T-helper 2 cell (primary cell): Measurements from ENCODE around the gene UBAC2.

Source experiments
- DNase-seq, 5 experiments: peaks; one replicate each; pipeline versions ENCODE4 v3.0.0 to v3.0.0-alpha.2; 2012 to 2022

The UBAC2 gene

GRCh38 chr13:99341969-99342722, 141.5 kb downstream of the UBAC2 start:
- DNase-seq = no peak

GRCh38 chr13:99342723-99343315, 142.2 kb downstream of the UBAC2 start:
- no peak for DNase-seq

- DNase-seq = no peak
Observed at GRCh38 chr13:99344610-99345208, 144.1 kb downstream of the UBAC2 start.

- DNase-seq = no peak
Observed at GRCh38 chr13:99345345-99345744, 144.7 kb downstream of the UBAC2 start.

- DNase-seq = no peak
Observed at GRCh38 chr13:99346335-99347042, 145.8 kb downstream of the UBAC2 start.

GRCh38 chr13:99347335-99347878, 146.8 kb downstream of the UBAC2 start:
- no peak for DNase-seq

- DNase-seq = peak in 1 of 5 experiments; percentile 63
Observed at GRCh38 chr13:99347911-99348451, 147.3 kb downstream of the UBAC2 start.

- DNase-seq = no peak
Observed at GRCh38 chr13:99350191-99350590, 149.5 kb downstream of the UBAC2 start.

GRCh38 chr13:99351772-99352171, 151.1 kb downstream of the UBAC2 start:
- DNase-seq = peak in 2 of 5 experiments; percentile 53 to 95

GRCh38 chr13:99352351-99353245, 151.9 kb downstream of the UBAC2 start:
- DNase-seq = peak in 1 of 5 experiments; percentile 93

GRCh38 chr13:99353246-99353600, 152.6 kb downstream of the UBAC2 start:
- DNase-seq = peak in 1 of 5 experiments; percentile 84

GRCh38 chr13:99353836-99354235, 153.2 kb downstream of the UBAC2 start:
- peak in 1 of 5 experiments; percentile 61 for DNase-seq

GRCh38 chr13:99354371-99354951, 153.8 kb downstream of the UBAC2 start:
- DNase-seq = peak in 1 of 5 experiments; percentile 84

GRCh38 chr13:99355267-99356011, 154.8 kb downstream of the UBAC2 start:
- DNase-seq = peak in 1 of 5 experiments; percentile 63

GRCh38 chr13:99356012-99356261, 155.3 kb downstream of the UBAC2 start:
- DNase-seq = no peak

- DNase-seq = peak in 3 of 5 experiments; percentile 34 to 95 (median 86)
Observed at GRCh38 chr13:99356262-99357091, 155.8 kb downstream of the UBAC2 start.

- DNase-seq = peak in 2 of 5 experiments; percentile 30 to 95
Observed at GRCh38 chr13:99357131-99357596, 156.5 kb downstream of the UBAC2 start.

GRCh38 chr13:99357941-99358340, 157.3 kb downstream of the UBAC2 start:
- peak in 1 of 5 experiments; percentile 47 for DNase-seq

- DNase-seq = no peak
Observed at GRCh38 chr13:99359528-99359927, 158.9 kb downstream of the UBAC2 start.

GRCh38 chr13:99360696-99361095, 160.0 kb downstream of the UBAC2 start:
- no peak for DNase-seq
